ENCODE results near the gene SPATA19.

GRCh38 chr11:133828871-133829270, 16.4 kb downstream of the SPATA19 start:
- TF ChIP-seq TAF1 (IDR thresholded peaks at IDR 0.05; ENCODE audit: borderline replicate concordance, low read depth, low read length) = no peak
- TF ChIP-seq POLR2AphosphoS5 (IDR thresholded peaks at IDR 0.05; ENCODE audit: low read depth, low read length) = no peak
